ENCODE data around the gene SCRN3.
"Not testable (repeated sequence)": the region's sequence is repeated elsewhere in the genome, so short reads cannot be mapped to it uniquely, and the experiment has no call there.

SCRN3 gene

DNA sequence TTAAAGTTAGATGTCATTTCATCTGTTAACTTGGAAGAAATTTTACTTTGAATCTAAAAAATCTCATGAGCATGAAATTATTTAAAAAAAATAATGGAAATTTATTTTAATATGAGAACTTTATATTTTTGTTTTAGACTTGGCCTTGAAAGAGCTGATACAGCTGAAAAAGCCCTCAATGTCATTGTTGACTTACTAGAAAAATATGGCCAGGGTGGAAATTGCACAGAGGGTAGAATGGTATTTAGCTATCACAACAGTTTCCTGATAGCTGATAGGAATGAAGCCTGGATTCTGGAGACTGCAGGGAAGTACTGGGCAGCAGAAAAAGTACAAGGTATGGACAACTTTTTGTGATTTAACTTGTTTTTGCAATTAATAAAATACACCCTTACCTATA, 5.3 kb downstream of the SCRN3 start:
- Histone ChIP-seq H3K9me3 (ENCODE audit: control insufficient read depth, low read length) (no peaks in the 10 kb centered on the region), H3K36me3 (ENCODE audit: control insufficient read depth, insufficient read depth, low read length) (peaks cover 3% of the 10 kb centered on the region), H3K4me3 (ENCODE audit: extremely low read depth, insufficient read depth, low read length, poor library complexity, severe bottlenecking) (no peak overlapping the region), H3K4me1 (ENCODE audit: control insufficient read depth, insufficient read depth, low read length, poor library complexity, severe bottlenecking) (no peaks in the 10 kb centered on the region), H3K27ac (ENCODE audit: low read depth, low read length, severe bottlenecking) (no peak overlapping the region)

GRCh38 chr2:174403628-174404027, 8.1 kb downstream of the SCRN3 start:
- no peaks in the 10 kb centered on the region for H3K4me1 ChIP-seq (ENCODE audit: control insufficient read depth, insufficient read depth, low read length, poor library complexity, severe bottlenecking)
- H3K4me3 ChIP-seq (ENCODE audit: extremely low read depth, insufficient read depth, low read length, poor library complexity, severe bottlenecking): no peak overlapping the region
- no peaks in the 10 kb centered on the region for H3K9me3 ChIP-seq (ENCODE audit: control insufficient read depth, low read length)
- H3K27ac ChIP-seq (ENCODE audit: low read depth, low read length, severe bottlenecking): no peak overlapping the region
- peaks cover 3% of the 10 kb centered on the region for H3K36me3 ChIP-seq (ENCODE audit: control insufficient read depth, insufficient read depth, low read length)

GRCh38 chr2:174410039-174410438, 14.5 kb downstream of the SCRN3 start:
- not testable (repeated sequence) for H3K4me1 ChIP-seq (ENCODE audit: control insufficient read depth, insufficient read depth, low read length, poor library complexity, severe bottlenecking); H3K9me3 ChIP-seq (ENCODE audit: control insufficient read depth, low read length); H3K36me3 ChIP-seq (ENCODE audit: control insufficient read depth, insufficient read depth, low read length); H3K27ac ChIP-seq (ENCODE audit: low read depth, low read length, severe bottlenecking)
- WGBS, 2 experiments (ENCODE audit: insufficient coverage in 2 of 2): no CpG with 5 or more reads among the region's 31 CpGs
- H3K4me3 ChIP-seq (ENCODE audit: extremely low read depth, insufficient read depth, low read length, poor library complexity, severe bottlenecking): peak overlapping the region; percentile 24

DNA sequence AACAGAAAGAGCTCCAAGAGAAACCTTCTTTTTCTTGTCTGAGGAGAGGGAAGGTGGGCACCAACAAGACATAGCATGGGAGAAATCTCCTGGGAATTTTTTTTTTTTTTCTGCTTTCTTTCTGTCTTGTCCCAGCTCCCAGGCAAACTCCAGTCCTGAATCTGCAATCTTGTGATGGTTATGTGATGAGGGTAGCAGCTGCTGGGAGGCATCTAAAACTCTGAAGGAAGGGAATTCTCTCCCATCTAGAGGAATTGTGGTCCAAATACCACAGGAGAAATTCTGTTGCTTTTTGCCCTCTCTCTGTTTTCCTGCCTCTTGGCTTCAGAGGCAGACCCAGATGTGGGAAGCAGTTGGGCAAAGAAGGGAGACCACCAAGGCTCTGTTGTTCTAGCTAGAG, 16.7 kb downstream of the SCRN3 start:
- peaks cover 5% of the 10 kb centered on the region for H3K36me3 ChIP-seq (ENCODE audit: control insufficient read depth, insufficient read depth, low read length)
- H3K4me3 ChIP-seq (ENCODE audit: extremely low read depth, insufficient read depth, low read length, poor library complexity, severe bottlenecking): no peak overlapping the region
- no peaks in the 10 kb centered on the region for H3K4me1 ChIP-seq (ENCODE audit: control insufficient read depth, insufficient read depth, low read length, poor library complexity, severe bottlenecking)
- no peak overlapping the region for H3K27ac ChIP-seq (ENCODE audit: low read depth, low read length, severe bottlenecking)
- H3K9me3 ChIP-seq (ENCODE audit: control insufficient read depth, low read length): no peaks in the 10 kb centered on the region

DNA sequence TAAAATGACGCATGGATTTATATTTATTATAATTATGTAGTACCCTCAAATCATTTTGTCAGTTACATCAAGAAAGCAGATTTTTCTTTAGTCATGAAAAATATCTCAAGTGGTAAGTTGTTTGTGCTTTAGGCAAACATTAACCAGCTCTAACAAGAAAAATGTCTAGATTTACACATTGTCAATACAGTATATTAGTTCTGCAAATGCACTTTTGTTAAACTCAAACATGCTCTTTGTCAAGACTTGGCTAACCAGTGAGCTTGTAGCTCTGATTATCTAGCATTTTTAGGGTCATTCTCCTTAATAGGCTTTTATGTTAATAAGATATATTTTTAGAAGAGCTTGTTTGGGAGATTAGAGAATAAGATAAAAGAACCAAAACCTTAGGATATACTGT, 32.7 kb downstream of the SCRN3 start:
- WGBS, 2 experiments (ENCODE audit: insufficient coverage in 2 of 2): no CpG with 5 or more reads among the region's 1 CpG
- Histone ChIP-seq H3K4me3 (ENCODE audit: extremely low read depth, insufficient read depth, low read length, poor library complexity, severe bottlenecking) (no peak overlapping the region), H3K27ac (ENCODE audit: low read depth, low read length, severe bottlenecking) (no peak overlapping the region), H3K4me1 (ENCODE audit: control insufficient read depth, insufficient read depth, low read length, poor library complexity, severe bottlenecking) (no peaks in the 10 kb centered on the region), H3K36me3 (ENCODE audit: control insufficient read depth, insufficient read depth, low read length) (peaks cover 11% of the 10 kb centered on the region), H3K9me3 (ENCODE audit: control insufficient read depth, low read length) (no peaks in the 10 kb centered on the region)

DNA sequence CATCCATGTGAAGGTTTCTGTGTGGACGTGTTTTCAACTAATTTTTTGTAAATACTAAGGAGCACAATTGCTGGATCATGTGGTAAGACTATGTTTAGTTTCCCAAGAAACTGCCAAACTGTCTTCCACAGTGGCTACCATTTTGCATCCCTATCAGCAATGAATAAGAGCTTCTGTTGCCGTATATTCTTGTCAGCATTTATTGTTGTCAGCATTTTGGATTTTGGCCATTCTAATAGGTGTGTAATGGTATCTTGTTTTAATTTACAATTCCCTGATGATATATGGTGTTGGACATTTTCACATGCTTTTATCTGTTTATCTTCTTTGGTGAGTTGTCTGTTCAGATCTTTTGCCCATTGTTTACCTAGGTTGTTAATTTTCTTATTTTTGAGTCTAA, 34.5 kb downstream of the SCRN3 start:
- H3K27ac ChIP-seq (ENCODE audit: low read depth, low read length, severe bottlenecking): no peak overlapping the region
- peaks cover 11% of the 10 kb centered on the region for H3K36me3 ChIP-seq (ENCODE audit: control insufficient read depth, insufficient read depth, low read length)
- 17 to 80% methylated on average over 1 of the region's 2 CpGs for WGBS, 2 experiments (ENCODE audit: insufficient coverage in 2 of 2)
- no peak overlapping the region for H3K4me3 ChIP-seq (ENCODE audit: extremely low read depth, insufficient read depth, low read length, poor library complexity, severe bottlenecking)
- no peaks in the 10 kb centered on the region for H3K4me1 ChIP-seq (ENCODE audit: control insufficient read depth, insufficient read depth, low read length, poor library complexity, severe bottlenecking)
- H3K9me3 ChIP-seq (ENCODE audit: control insufficient read depth, low read length): no peaks in the 10 kb centered on the region

DNA sequence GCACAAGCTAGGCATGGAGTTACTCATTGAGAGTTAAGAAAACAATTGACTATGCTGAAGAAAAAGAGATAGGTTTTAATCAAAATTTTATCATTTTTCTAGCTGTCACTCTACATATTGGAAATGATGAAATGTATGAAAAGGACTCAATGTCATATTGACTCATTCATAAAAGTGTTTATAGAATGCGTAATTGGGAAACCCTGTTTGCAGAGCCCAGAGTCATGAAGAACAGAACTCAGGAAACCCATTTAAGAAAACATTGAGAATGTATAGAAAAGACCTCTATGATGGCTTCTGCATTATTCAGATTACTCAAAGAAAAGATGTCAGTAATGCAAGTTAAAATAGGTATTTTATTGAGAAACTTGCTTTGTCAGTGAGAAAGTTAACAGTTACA, 36.4 kb downstream of the SCRN3 start:
- Histone ChIP-seq H3K27ac (ENCODE audit: low read depth, low read length, severe bottlenecking) (no peak overlapping the region), H3K4me3 (ENCODE audit: extremely low read depth, insufficient read depth, low read length, poor library complexity, severe bottlenecking) (no peak overlapping the region), H3K4me1 (ENCODE audit: control insufficient read depth, insufficient read depth, low read length, poor library complexity, severe bottlenecking) (no peaks in the 10 kb centered on the region), H3K36me3 (ENCODE audit: control insufficient read depth, insufficient read depth, low read length) (peaks cover 8% of the 10 kb centered on the region), H3K9me3 (ENCODE audit: control insufficient read depth, low read length) (no peaks in the 10 kb centered on the region)
- WGBS, 2 experiments (ENCODE audit: insufficient coverage in 2 of 2): 89% methylated on average over 1 of the region's 1 CpG; no CpG with 5 or more reads in 1 of the 2 experiments

- peaks cover 4% of the 10 kb centered on the region for H3K4me1 ChIP-seq (ENCODE audit: control insufficient read depth, insufficient read depth, low read length, poor library complexity, severe bottlenecking)
- no peak overlapping the region for H3K4me3 ChIP-seq (ENCODE audit: extremely low read depth, insufficient read depth, low read length, poor library complexity, severe bottlenecking)
- H3K9me3 ChIP-seq (ENCODE audit: control insufficient read depth, low read length): no peaks in the 10 kb centered on the region
- H3K27ac ChIP-seq (ENCODE audit: low read depth, low read length, severe bottlenecking): no peak overlapping the region
- no peaks in the 10 kb centered on the region for H3K36me3 ChIP-seq (ENCODE audit: control insufficient read depth, insufficient read depth, low read length)
Measured at GRCh38 chr2:174436351-174436750, 40.8 kb downstream of the SCRN3 start.

- no peaks in the 10 kb centered on the region for H3K36me3 ChIP-seq (ENCODE audit: control insufficient read depth, insufficient read depth, low read length)
- H3K4me1 ChIP-seq (ENCODE audit: control insufficient read depth, insufficient read depth, low read length, poor library complexity, severe bottlenecking): peaks cover 5% of the 10 kb centered on the region
- H3K9me3 ChIP-seq (ENCODE audit: control insufficient read depth, low read length): no peaks in the 10 kb centered on the region
- no peak overlapping the region for H3K4me3 ChIP-seq (ENCODE audit: extremely low read depth, insufficient read depth, low read length, poor library complexity, severe bottlenecking)
- 86 to 91% methylated on average over 7 to 9 of the region's 13 CpGs for WGBS, 2 experiments (ENCODE audit: insufficient coverage in 2 of 2)
- H3K27ac ChIP-seq (ENCODE audit: low read depth, low read length, severe bottlenecking): no peak overlapping the region
Measured at GRCh38 chr2:174438146-174438886, 42.8 kb downstream of the SCRN3 start.

DNA sequence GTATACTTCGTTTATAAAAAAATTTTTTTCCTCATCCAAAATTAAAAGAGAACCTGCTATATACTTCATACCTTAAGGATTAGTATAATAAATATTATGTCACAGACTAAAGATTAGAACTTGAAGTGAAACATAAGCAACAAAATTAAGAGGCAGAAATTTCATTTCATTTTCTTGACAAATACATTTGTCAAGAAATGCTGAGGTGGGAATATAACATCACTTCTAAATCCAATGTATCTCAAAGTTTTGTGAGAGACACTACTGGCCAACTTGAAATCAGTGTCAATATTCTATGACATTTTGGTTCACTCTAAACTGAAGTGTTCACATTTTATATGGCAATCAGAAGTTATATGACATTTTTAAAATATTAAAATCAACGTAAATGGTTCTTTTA, 43.8 kb downstream of the SCRN3 start:
- 83% methylated on average over 1 of the region's 2 CpGs; no CpG with 5 or more reads in 1 of the 2 experiments for WGBS, 2 experiments (ENCODE audit: insufficient coverage in 2 of 2)
- peaks cover 8% of the 10 kb centered on the region for H3K4me1 ChIP-seq (ENCODE audit: control insufficient read depth, insufficient read depth, low read length, poor library complexity, severe bottlenecking)
- H3K9me3 ChIP-seq (ENCODE audit: control insufficient read depth, low read length): no peaks in the 10 kb centered on the region
- H3K36me3 ChIP-seq (ENCODE audit: control insufficient read depth, insufficient read depth, low read length): no peaks in the 10 kb centered on the region
- H3K27ac ChIP-seq (ENCODE audit: low read depth, low read length, severe bottlenecking): no peak overlapping the region
- no peak overlapping the region for H3K4me3 ChIP-seq (ENCODE audit: extremely low read depth, insufficient read depth, low read length, poor library complexity, severe bottlenecking)

- H3K9me3 ChIP-seq (ENCODE audit: control insufficient read depth, low read length): no peaks in the 10 kb centered on the region
- H3K4me1 ChIP-seq (ENCODE audit: control insufficient read depth, insufficient read depth, low read length, poor library complexity, severe bottlenecking): peaks cover 8% of the 10 kb centered on the region
- no peak overlapping the region for H3K4me3 ChIP-seq (ENCODE audit: extremely low read depth, insufficient read depth, low read length, poor library complexity, severe bottlenecking)
- 93 to 95% methylated on average over 2 of the region's 2 CpGs for WGBS, 2 experiments (ENCODE audit: insufficient coverage in 2 of 2)
- H3K36me3 ChIP-seq (ENCODE audit: control insufficient read depth, insufficient read depth, low read length): no peaks in the 10 kb centered on the region
- H3K27ac ChIP-seq (ENCODE audit: low read depth, low read length, severe bottlenecking): no peak overlapping the region
Measured at GRCh38 chr2:174439950-174440349, 44.4 kb downstream of the SCRN3 start.
